Left renal cortex interstitium (tissue), 4 donors: ENCODE results near the gene COPZ1. TPM values are rescaled to one million over a fixed set of nuclear protein-coding genes. Genes with fewer than 3 reads are reported as not detected.

Source experiments
- DNase-seq, 4 donors: peaks; one replicate each; pipeline ENCODE4 v3.0.0-alpha.2; 2013; ENCODE audit warnings: low read depth in 4 of 4, low spot score in 2 of 4, missing footprints in 1 of 4
- polyA plus RNA-seq, 4 donors: library from polyadenylated mRNA; unstranded; fragments of 120-200 nt; gene quantifications; one replicate each; pipeline ENCODE4 v1.2.1, GENCODE V29; 2013; ENCODE audit not compliant: insufficient read length in 4 of 4

Gene COPZ1
- polyA plus RNA-seq, 4 donors, result 184 to 242 (median 222) TPM

- DNase-seq, result no peak
Measured at GRCh38 chr12:54357506-54358190, 32.7 kb downstream of the COPZ1 start.

DNA sequence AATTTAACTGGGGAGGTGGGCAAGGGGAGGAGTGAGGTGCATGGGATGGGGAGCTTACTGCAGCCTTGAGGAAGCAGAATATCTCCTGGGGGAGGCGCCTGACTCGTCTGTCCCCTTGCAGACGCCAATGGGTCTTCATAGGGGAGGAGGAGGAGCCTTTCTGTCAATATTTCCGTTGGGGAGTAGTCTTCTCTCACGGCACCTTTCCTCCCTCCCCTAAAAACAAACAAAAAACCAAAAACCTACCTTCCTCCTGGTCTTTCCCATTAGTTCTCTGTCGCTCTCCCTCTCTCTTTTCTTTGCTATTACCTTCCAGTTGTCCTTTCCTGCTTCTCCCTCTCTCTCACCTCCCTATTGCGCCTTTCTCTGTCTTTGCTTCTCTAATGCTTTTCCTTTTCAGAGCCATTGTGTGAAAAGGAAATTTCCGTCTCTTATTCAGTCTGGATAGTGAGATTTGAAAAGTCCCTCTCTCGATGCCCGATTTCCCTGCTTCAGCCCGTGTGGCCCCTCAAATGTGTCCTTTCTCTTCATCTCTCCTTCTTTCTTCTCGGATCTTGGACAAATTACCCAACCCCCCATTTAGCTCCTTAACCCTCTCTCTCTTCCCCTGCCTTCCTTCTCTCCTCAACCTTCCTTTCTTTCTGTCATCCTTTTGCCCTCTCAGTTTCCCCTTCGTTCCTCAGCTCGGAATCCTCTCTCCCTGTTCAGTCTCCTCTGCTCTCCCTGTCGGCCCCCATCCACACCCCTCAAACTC, 33.4 kb downstream of the COPZ1 start:
- DNase-seq, result no peak

GRCh38 chr12:54358945-54359761, 34.2 kb downstream of the COPZ1 start:
- peak; percentile 99 for DNase-seq

DNA sequence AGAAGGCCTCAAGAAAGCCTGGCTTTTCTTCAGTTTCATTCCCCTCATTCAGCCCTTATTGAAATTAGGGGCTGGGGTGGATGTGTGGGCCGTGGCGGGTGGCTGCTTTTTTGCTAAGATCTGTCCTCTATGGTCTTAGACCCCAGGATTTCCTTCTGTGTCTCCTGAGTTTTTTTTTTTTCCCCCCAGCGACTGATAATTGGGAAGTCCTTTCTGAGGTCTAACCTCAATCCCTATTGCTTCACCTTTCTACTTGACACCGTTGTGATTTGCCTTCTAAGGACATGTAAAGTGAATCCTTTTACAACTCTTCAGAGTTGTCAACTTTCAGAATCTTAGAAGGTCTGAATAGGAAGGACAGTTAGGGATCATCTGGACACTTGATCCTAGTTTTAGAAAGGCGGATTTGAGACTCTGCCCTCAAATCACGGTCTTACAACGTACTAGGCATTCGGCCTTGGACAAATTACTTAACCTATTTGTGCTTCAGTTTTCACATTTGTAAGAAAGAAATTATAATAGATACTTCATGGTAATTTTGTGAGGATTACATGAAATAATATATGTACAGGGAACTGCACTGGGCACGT, 34.9 kb downstream of the COPZ1 start:
- DNase-seq, result no peak

DNA sequence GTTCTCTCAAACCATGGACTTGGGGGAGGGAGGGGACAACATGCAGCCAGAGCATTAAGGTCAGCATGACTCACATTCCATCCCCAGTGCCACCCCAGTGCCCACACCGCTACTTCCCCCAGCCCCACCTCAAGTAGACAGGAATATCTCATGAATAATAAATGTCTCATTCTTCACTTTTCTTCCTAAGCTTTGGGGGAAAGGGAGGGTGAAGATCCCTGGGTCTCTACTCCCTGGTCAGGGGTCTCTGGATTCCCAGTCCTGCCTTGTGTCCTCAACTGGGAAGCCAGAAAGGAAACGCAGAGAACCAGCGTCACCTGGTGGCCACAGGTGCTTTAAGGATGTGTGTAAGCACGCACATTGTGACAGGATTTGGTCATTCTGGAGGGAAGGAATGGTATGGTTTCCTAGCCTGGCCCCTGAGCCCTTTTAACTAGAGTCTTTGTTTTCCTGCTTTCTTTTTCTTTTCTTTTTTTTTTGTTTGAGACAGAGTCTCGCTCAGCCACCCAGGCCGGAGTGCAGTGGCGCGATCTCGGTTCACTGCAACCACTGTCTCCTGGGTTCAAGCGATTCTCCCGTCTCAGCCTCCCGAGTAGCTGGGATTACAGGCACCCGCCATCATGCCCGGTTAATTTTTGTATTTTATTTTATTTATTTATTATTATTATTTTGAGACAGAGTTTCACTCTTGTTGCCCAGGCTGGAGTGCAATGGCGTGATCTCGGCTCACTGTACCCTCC, 36.0 kb downstream of the COPZ1 start:
- DNase-seq, result peak in 1 of 4 donors; percentile 90

DNA sequence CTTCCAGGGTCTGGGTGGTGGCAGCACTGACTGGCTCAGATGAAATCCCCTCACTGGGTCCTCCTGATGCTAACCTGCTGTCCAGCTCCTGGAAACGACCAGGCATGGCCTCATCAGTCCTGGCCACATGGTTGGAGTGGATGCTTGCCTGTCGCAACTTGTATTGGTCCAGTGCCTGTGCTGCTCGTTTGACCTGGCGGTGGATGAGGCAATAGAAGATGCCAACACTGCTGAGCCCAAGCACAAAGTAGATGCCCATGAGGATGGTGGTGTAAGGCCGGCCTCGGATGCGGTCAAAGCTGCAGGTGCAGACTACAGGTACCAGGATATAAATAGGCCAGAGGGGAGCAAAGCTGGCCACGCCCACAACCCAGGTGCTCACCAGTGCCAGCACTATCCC, 38.1 kb downstream of the COPZ1 start:
- no peak for DNase-seq

- no peak for DNase-seq
Measured at GRCh38 chr12:54363618-54364017, 38.7 kb downstream of the COPZ1 start.

DNA sequence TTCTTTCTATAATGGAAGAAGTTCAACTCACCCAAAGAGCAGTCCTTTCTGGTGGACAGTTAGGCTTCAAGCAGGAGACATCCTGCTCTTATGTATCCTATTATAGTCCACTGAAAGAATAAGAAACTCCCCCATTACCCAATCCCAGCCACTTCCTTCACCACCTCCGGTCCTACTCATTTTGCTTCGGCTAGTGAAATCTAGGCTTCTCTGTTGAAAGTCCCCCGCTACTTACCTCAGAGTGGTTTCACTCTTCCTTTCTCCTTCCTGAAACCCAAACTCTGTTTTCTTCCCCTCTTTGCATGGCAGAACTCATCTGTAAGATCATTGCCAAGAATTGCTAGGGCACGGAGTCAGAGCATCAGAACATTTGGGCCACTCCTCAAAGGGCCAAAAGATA, 39.5 kb downstream of the COPZ1 start, which contains the start of gene GPR84:
TSS of gene GPR84 (minus strand) at position 74 of the 400 bp plus-strand sequence. CDS start 635 bp downstream, outside the sequence.
- DNase-seq, result no peak

DNA sequence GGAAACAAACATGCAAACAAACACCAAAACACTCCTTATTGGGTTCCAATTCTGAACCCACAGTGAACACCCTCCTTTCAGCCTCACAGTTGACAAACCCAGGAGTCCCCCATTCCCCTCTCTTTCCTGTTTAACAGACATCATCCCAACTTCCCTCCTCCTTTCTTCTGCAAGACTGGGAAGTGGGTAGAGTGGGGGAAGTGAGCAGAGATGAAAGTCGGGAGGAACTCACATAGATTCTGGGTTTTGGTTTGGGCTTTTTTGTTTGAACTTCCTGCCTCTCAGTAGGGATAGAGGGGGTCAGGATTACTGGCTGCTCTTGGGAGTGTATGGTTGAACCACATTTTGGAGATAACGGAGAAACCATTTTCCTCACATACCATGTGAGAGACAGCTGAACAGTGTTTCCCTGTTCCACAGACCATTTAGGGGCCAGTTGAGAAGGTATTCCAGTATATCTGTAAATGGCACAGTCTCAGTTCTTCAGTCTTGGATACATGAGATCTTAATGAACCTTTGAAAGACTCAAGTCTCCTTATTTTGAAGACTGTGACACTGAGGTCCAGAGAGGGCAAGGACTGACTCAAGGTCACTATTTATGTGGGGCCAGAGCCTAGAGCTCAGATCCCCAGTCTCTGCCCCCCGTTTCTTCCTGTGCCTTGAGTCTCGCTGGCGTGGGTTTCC, 43.2 kb downstream of the COPZ1 start:
- DNase-seq, result no peak

DNA sequence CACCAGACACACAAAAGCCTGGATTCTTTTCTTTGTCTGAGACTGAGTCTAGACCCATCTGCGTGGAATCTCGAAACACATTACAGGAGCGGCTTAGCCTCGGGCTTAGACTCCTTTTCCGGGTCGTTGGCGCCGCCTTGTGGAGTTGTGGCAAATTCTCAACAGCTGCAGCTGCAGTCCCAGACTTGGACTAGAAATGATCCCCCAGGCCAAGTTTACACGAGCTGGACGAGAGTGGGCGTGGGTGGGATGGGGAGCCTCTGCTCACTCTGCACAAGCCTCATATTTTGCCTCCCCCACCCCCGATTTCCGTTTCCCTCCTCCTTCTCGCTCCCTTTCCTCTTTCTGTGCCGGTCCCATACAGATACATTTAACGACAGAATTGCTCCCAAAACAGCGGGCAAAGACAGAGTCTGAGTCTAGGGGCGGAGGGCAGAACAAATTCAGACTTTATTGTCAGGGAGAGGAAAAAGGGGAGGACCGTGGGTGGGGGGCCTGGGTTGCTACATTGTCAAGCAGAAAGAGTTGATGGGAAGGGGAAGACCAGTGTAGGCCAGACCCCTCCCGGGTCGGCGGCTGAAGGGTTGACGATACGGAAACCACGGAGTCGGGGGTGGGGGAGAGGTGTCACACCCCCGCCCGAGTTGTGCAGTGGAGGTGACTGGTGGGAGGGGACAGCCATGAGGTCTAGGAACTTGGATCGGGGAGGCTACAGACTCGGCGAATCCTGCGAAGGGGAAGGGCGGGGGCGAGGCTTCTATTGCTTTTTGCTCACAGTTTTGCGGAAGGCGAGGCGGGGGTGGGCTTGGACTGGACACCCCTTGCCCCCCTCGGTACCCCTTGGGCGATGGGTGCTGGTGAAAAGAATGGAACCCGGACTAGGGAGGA, 44.0 kb downstream of the COPZ1 start:
- peak in 3 of 4 donors; percentile 83 to 93 (median 88) for DNase-seq

DNA sequence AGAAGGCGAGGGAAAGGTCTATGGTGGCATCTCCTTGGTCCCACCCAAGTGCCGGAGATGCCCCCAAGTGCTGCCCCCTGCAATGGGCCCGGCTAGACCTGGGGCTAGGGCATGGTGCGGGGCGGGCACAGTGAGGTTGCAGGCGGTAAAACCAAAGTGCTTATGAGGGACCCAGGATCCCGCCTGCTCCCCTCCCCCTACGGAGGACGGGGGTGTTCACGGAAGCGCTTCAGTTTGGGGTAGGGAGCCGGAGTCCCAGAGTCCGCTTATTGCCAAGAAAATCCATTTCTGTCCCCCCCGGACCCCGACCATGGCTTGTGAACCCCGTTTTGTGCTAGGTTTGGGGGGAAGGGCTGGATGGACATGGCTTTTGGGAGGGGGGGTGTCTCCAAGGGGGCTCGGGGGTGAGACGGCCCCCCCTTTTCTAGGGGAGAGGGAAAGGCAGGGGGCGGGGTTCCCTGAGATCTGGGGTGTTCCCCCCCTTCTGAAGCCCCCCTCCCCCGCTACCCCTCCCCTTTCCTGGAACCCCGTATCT, 44.7 kb downstream of the COPZ1 start:
- DNase-seq, result no peak

DNA sequence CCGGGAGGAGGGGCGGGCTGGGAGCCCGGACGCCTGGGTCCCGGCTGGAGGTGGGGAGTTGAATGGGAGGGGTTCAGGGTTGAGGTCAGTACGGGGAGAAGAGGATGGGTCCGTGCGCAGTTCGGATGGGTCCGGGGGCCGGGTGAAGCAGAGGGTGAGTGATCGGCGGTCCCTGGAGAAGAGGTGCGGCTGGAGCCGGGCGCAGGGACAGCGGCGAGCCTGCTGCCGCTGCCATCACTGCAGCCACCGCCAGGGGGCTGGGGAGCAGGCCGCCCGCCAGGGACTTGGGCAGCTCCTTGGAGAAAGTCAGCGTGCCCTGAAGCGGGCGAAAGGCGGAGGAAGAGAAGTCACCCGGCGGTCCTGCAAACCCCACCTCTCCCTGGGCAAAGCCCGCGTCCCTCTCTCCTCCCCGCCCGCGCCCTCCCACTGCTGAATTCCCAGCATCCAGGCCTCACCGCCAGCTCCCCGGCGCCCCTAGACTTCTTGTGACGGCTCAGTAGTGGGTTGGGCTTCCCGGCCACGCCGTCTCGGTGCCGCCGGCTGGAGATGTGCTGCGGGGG, 45.3 kb downstream of the COPZ1 start:
- no peak for DNase-seq

DNA sequence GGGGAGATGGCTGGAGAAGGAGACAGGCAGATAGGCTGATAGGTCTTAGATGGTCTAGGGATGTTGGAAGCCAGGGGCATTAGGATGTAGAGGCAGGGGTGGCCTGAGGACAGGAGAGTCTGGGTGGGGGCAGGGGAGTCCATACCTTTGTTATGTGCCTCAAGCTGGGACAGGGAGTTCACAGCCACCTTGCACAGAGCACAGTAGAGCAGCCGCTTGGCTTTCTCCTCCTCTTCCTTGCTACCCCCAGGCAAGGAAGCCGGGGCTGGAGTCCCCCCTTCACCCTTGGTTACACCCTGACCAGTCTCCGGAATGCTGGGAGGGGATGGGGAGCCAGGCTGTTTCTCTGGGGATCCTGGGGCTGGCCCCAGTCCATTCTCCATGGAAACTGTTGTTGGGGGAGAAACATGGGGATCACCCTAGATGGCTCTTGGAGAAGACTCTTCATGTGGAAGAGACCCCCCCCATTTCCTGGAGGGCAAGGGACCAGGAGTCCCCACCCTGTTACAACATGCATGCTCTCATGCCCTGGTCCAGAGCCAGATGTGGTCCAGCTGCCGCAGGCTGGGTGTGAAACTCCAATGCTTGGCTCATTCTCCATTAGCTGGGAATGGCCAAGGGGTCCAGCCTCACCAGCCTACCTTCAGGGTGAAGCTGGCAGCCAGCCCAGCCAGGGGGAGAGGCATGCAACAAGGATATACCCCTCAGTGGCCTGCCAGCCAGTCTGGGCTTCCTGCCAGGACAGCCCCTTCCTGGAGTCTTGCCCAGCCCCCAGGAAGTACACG, 46.6 kb downstream of the COPZ1 start:
- no peak for DNase-seq

DNA sequence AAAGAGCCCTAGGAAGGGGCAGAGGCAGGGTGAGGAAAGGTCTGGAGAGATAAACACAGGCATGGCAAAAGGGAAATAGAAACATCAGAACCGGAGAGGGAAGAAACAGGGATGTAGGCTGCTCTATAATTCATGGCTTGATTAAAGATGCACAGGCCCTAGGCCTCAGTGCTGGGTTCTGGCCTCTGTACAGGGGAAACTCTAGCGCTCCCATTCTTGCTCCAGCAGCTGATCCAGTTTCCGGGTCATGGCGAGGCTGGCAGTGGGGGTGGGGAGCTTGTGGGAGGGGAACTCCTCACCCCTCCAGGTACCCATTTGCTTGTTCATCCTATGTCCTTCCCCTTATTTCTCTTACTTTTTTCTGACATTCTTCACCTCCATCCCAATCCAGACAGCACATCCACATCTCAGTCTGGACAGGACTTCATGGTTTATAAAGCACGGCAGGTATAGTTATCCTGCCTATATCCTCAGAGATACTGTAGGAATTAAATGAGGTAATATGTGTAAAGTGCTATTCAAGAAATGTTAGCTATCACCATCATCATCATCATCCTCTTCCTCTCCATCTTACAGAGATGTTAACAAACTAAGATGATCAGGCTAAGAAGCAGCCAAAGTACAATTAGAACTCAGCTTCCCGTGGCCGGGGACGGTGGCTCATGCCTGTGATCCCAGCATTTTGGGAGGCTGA, 47.3 kb downstream of the COPZ1 start:
- no peak for DNase-seq

- no peak for DNase-seq
Measured at GRCh38 chr12:54373649-54374561, 49.0 kb downstream of the COPZ1 start.
